H1 (cell line): ENCODE measurements around the gene SH3BGRL3. TPM values are rescaled to one million over a fixed set of nuclear protein-coding genes. Genes with fewer than 3 reads are reported as not detected.

Experiments used
- CTCF ChIA-PET: fragments of 300-600 bp; sonication (Branson Sonifier 250); formaldehyde crosslinking; loops from one replicate; lab custom pipeline; 2021; ENCODE audit not compliant: partially characterized antibody; lab: Charles Lee
- POLR2A ChIA-PET: fragments of 300-600 bp; sonication (Branson Sonifier 250); formaldehyde crosslinking; loops from one replicate; lab custom pipeline; 2021; ENCODE audit warnings: inconsistent platforms; ENCODE audit not compliant: partially characterized antibody; lab: Charles Lee
- DNase-seq, 2 experiments: peaks; one replicate each; pipeline versions ENCODE4 v3.0.0 to v3.0.0-alpha.2; 2010 to 2022; ENCODE audit warnings: low spot score in 2 of 2, low read depth in 1 of 2, mixed read lengths in 1 of 2
- FAIRE-seq: peaks from 2 replicates; lab custom pipeline; 2011; peaks lifted over from hg19 to GRCh38; lab: Jason Lieb, UNC
- H2AFZ ChIP-seq: 2 replicates; pipeline ENCODE4 v1.8.1; 2012; ENCODE audit warnings: low read length, inconsistent platforms
- H2AK5ac ChIP-seq: 2 replicates; pipeline ENCODE4 v1.6.1; 2013; ENCODE audit warnings: low read depth, low read length
- H2BK120ac ChIP-seq: replicated peaks from 2 replicates; pipeline ENCODE3; 2013; ENCODE audit warnings: low read depth, low read length, inconsistent platforms
- H2BK12ac ChIP-seq: 2 replicates; pipeline ENCODE4 v1.6.1; 2013; ENCODE audit warnings: low read depth, low read length
- H2BK15ac ChIP-seq: 2 replicates; pipeline ENCODE4 v1.6.1; 2013; ENCODE audit warnings: low read length
- H2BK20ac ChIP-seq: 2 replicates; pipeline ENCODE4 v1.6.1; 2013; ENCODE audit warnings: low read length
- H2BK5ac ChIP-seq: 2 replicates; pipeline ENCODE4 v1.6.1; 2013; ENCODE audit warnings: low read depth, low read length
- H3K14ac ChIP-seq: 2 replicates; pipeline ENCODE4 v1.6.1; 2013; ENCODE audit warnings: inconsistent platforms; ENCODE audit not compliant: insufficient read length
- H3K18ac ChIP-seq: 2 replicates; pipeline ENCODE4 v1.6.1; 2013; ENCODE audit warnings: low read length; ENCODE audit errors: extremely low read depth
- H3K23ac ChIP-seq: 2 replicates; pipeline ENCODE4 v1.6.1; 2013; ENCODE audit warnings: inconsistent platforms; ENCODE audit not compliant: insufficient read length
- H3K23me2 ChIP-seq: 2 replicates; pipeline ENCODE4 v1.6.1; 2013; ENCODE audit warnings: low read depth, low read length
- H3K27ac ChIP-seq: 2 replicates; pipeline ENCODE4 v1.6.1; 2011; ENCODE audit warnings: low read depth, low read length, inconsistent platforms
- H3K27me3 ChIP-seq, 4 experiments: replicated peaks in 1 of 4; 1 replicate in 1 of 4; 2 replicates in 3 of 4; pipeline versions ENCODE4 v1.6.1 to v1.8.1; 2011 to 2013; ENCODE audit warnings: low read length in 3 of 4, mild to moderate bottlenecking in 3 of 4, inconsistent platforms in 2 of 4, mixed read lengths in 2 of 4, moderate library complexity in 1 of 4; ENCODE audit not compliant: control insufficient read depth in 3 of 4, insufficient read depth in 3 of 4; ENCODE audit errors: extremely low read depth in 1 of 4
- H3K36me3 ChIP-seq, 4 experiments: 2 replicates each; pipeline versions ENCODE4 v1.6.1 to v1.8.1; 2011 to 2013; ENCODE audit warnings: mild to moderate bottlenecking in 4 of 4, low read length in 3 of 4, moderate library complexity in 2 of 4, control low read depth in 1 of 4, inconsistent platforms in 1 of 4; ENCODE audit not compliant: insufficient read depth in 4 of 4, control insufficient read depth in 2 of 4
- H3K4ac ChIP-seq: replicated peaks from 2 replicates; pipeline ENCODE3; 2013; ENCODE audit warnings: low read length, low read depth, mixed read lengths, inconsistent platforms; ENCODE audit not compliant: insufficient read length
- H3K4me1 ChIP-seq, 4 experiments: replicated peaks in 1 of 4; 1 replicate in 1 of 4; 2 replicates in 3 of 4; pipeline versions ENCODE4 v1.6.1 to v1.8.1; 2011 to 2013; ENCODE audit warnings: low read length in 3 of 4, inconsistent platforms in 2 of 4, mixed read lengths in 1 of 4; ENCODE audit not compliant: insufficient read depth in 4 of 4, control insufficient read depth in 3 of 4
- H3K4me2 ChIP-seq, 2 experiments: 2 replicates each; pipeline versions ENCODE4 v1.6.1 to v1.8.1; 2011 to 2013; ENCODE audit warnings: low read depth in 2 of 2, low read length in 2 of 2, control low read depth in 1 of 2, inconsistent platforms in 1 of 2, mild to moderate bottlenecking in 1 of 2; ENCODE audit not compliant: insufficient read depth in 1 of 2
- H3K4me3 ChIP-seq, 4 experiments: fragments of 200-600, 300-600 bp in 1 of 4; sonication (generic), shearing (Covaris generic), sonication (Bioruptor Twin) in 1 of 4; 2 replicates each; pipeline versions ENCODE4 v1.5.1 to v1.8.1; 2011 to 2016; ENCODE audit warnings: low read length in 4 of 4, low read depth in 3 of 4, control low read depth in 2 of 4, inconsistent platforms in 2 of 4, mild to moderate bottlenecking in 2 of 4, mixed read lengths in 1 of 4, moderate library complexity in 1 of 4; ENCODE audit not compliant: insufficient read depth in 2 of 4; ENCODE audit errors: extremely low read depth in 1 of 4
- H3K56ac ChIP-seq: replicated peaks from 2 replicates; pipeline ENCODE3; 2013; ENCODE audit warnings: low read depth, mild to moderate bottlenecking, mixed read lengths, low read length, inconsistent platforms; ENCODE audit not compliant: insufficient read length
- H3K79me1 ChIP-seq: 2 replicates; pipeline ENCODE4 v1.6.1; 2013; ENCODE audit warnings: low read depth, low read length, control low read depth
- H3K79me2 ChIP-seq, 2 experiments: 2 replicates each; pipeline versions ENCODE4 v1.6.1 to v1.8.1; 2012 to 2013; ENCODE audit warnings: low read length in 2 of 2, mild to moderate bottlenecking in 2 of 2, inconsistent platforms in 1 of 2; ENCODE audit not compliant: insufficient read depth in 2 of 2, control insufficient read depth in 1 of 2
- H3K9ac ChIP-seq, 4 experiments: replicated peaks in 1 of 4; 1 replicate in 1 of 4; 2 replicates in 3 of 4; pipeline versions ENCODE4 v1.6.1 to v1.8.1; 2011 to 2013; ENCODE audit warnings: low read depth in 3 of 4, low read length in 3 of 4, control low read depth in 2 of 4, mild to moderate bottlenecking in 2 of 4, moderate library complexity in 2 of 4, inconsistent platforms in 1 of 4; ENCODE audit errors: extremely low read depth in 1 of 4
- H3K9me3 ChIP-seq, 2 experiments: 2 replicates each; pipeline versions ENCODE4 v1.6.1 to v1.8.1; 2012 to 2013; ENCODE audit warnings: mild to moderate bottlenecking in 2 of 2, moderate library complexity in 2 of 2, control low read depth in 1 of 2, inconsistent platforms in 1 of 2, low read depth in 1 of 2, low read length in 1 of 2, mixed read lengths in 1 of 2; ENCODE audit not compliant: insufficient read depth in 2 of 2
- H4K20me1 ChIP-seq, 2 experiments: replicated peaks in 1 of 2; 2 replicates each; pipeline versions ENCODE3 to v1.8.1; 2011 to 2013; ENCODE audit warnings: inconsistent platforms in 2 of 2, low read length in 2 of 2, mild to moderate bottlenecking in 1 of 2; ENCODE audit not compliant: insufficient read depth in 2 of 2, control insufficient read depth in 1 of 2
- H4K5ac ChIP-seq: 2 replicates; pipeline ENCODE4 v1.6.1; 2013; ENCODE audit warnings: low read length, low read depth, mixed read lengths, inconsistent platforms; ENCODE audit not compliant: insufficient read length
- H4K8ac ChIP-seq: 2 replicates; pipeline ENCODE4 v1.8.0; 2013; ENCODE audit warnings: mild to moderate bottlenecking, moderate library complexity, low read length, inconsistent platforms; ENCODE audit not compliant: insufficient read depth; ENCODE audit errors: extremely low read depth
- H4K91ac ChIP-seq: replicated peaks from 2 replicates; pipeline ENCODE3; 2013; ENCODE audit warnings: low read length, mixed read lengths, inconsistent platforms; ENCODE audit not compliant: insufficient read length
- ATF2 ChIP-seq: IDR thresholded peaks from 2 replicates; pipeline ENCODE4 v1.6.1; 2012; ENCODE audit warnings: low read length, inconsistent platforms
- EGR1 ChIP-seq: IDR thresholded peaks from 2 replicates; pipeline ENCODE4 v1.6.1; 2011; ENCODE audit warnings: low read depth, low read length, borderline replicate concordance
- PHF8 ChIP-seq: fragments of 200-600 bp; sonication (generic); conservative IDR thresholded peaks from 2 replicates; pipeline ENCODE4 v1.7.1; 2012; ENCODE audit warnings: low read depth, mild to moderate bottlenecking, inconsistent platforms, low read length, moderate library complexity
- POU5F1 ChIP-seq: IDR thresholded peaks from 2 replicates; pipeline ENCODE4 v1.6.1; 2011; ENCODE audit warnings: low read depth, mild to moderate bottlenecking, low read length, moderate library complexity
- TAF1 ChIP-seq: IDR thresholded peaks from 2 replicates; pipeline ENCODE4 v1.6.1; 2011; ENCODE audit warnings: mild to moderate bottlenecking, low read depth, low read length
- WGBS, 2 experiments: shearing (Covaris generic) in 1 of 2; methylation state at CpG; one replicate each; pipeline versions ENCODE4 v1.1.6 to v1.1.7; 2013 to 2015; ENCODE audit warnings: low lambda C conversion rate in 2 of 2, mixed read lengths in 2 of 2, inconsistent platforms in 1 of 2, low coverage in 1 of 2, missing lambda C conversion rate in 1 of 2; ENCODE audit not compliant: insufficient replicate concordance in 2 of 2, insufficient coverage in 1 of 2, insufficient read length in 1 of 2; ENCODE audit errors: extremely low coverage in 1 of 2, missing lambda C conversion rate in 1 of 2; 5-methylcytosine and 5-hydroxymethylcytosine counted together
- polyA plus RNA-seq, 7 experiments: library from polyadenylated mRNA; depleted of rRNA in 3 of 7; stranded (reverse) in 5 of 7; unstranded in 2 of 7; fragments of >200 nt in 5 of 7; fragments of 200-250 nt in 2 of 7; gene quantifications; 1 replicate in 5 of 7; 2 replicates in 1 of 7; 4 replicates in 1 of 7; pipeline versions ENCODE4 v1.2.1 to v1.2.3, GENCODE V29; 2011 to 2013; ENCODE audit warnings: missing spikeins in 2 of 7, mixed read lengths in 2 of 7
- total RNA-seq: library from RNA; stranded (reverse); fragmentation: NEBNext Ultra II Directional; extraction: Animal tissue kit (Norgen Biotek cat#: 25700); gene quantifications from 2 replicates; pipeline ENCODE4 v1.2.1, GENCODE V29; 2021

SH3BGRL3 gene
- total and polyA plus RNA-seq, 2 of the 8 experiments (the other 6 are each of a cell fraction or from before 2014, with no cell fraction given): 77.8 to 107 TPM

- Histone ChIP-seq H3K56ac (no peak overlapping the region), H4K8ac (no peak overlapping the region), H2BK120ac (no peak overlapping the region), H3K9ac (no peak overlapping the region), H2BK15ac (no peak overlapping the region), H3K14ac (no peak overlapping the region), H3K23ac (no peak overlapping the region), H4K20me1 (peaks cover 0 to 3% of the 10 kb centered on the region in 2 experiments), H3K4me2 (no peak overlapping the region), H3K4me3 (no peak overlapping the region), H2BK5ac (no peak overlapping the region; the same call in 1 of the 2 replicates), H3K36me3 (no peaks in the 10 kb centered on the region), H3K79me1 (no peaks in the 10 kb centered on the region), H3K4me1 (peaks cover 0 to 3% (median 0%) of the 10 kb centered on the region in 4 experiments; a peak in 2 of 7 replicates), H2AFZ (no peak overlapping the region), H3K18ac (no peak overlapping the region), H3K27ac (no peak overlapping the region), H4K5ac (no peak overlapping the region), H3K23me2 (no peaks in the 10 kb centered on the region), H2BK20ac (no peak overlapping the region), H2BK12ac (no peak overlapping the region), H2AK5ac (no peak overlapping the region), H3K79me2 (no peaks in the 10 kb centered on the region), H4K91ac (no peak overlapping the region), H3K27me3 (no peaks in the 10 kb centered on the region), H3K4ac (no peak overlapping the region), H3K9me3 (no peaks in the 10 kb centered on the region)
- CTCF ChIA-PET: interaction anchor here (0.6 to 57.0 kb wide), 6 partner anchors 3 to 565 kb away, joined by 3 to 1530 read pairs (median 3); partner anchors contain the start of genes CD52, SH3BGRL3 and UBXN11
- DNase-seq: no peak
- WGBS, 2 experiments: 85% methylated on average over 14 of the region's 16 CpGs; no CpG with 5 or more reads in 1 of the 2 experiments
- FAIRE-seq: no peak
- POLR2A ChIA-PET: interaction anchor here (0.9 to 1.4 kb wide), 3 partner anchors 15 to 114 kb away, joined by 3 to 4 read pairs (median 3); partner anchors contain the start of gene LIN28A
- TF ChIP-seq POU5F1 (no peak), ATF2 (no peak), EGR1 (no peak), PHF8 (no peak), TAF1 (no peak)
Observed at GRCh38 chr1:26296340-26297056, 16.6 kb downstream of the SH3BGRL3 start.
